GM19193 (cell line): Measurements from ENCODE around the gene CAPN11.

Experiments
- POLR2A ChIP-seq: IDR thresholded peaks from 4 replicates; pipeline ENCODE4 v1.6.1; 2011; ENCODE audit not compliant: insufficient read depth, insufficient read length; ENCODE audit errors: extremely low read depth

The CAPN11 gene

DNA sequence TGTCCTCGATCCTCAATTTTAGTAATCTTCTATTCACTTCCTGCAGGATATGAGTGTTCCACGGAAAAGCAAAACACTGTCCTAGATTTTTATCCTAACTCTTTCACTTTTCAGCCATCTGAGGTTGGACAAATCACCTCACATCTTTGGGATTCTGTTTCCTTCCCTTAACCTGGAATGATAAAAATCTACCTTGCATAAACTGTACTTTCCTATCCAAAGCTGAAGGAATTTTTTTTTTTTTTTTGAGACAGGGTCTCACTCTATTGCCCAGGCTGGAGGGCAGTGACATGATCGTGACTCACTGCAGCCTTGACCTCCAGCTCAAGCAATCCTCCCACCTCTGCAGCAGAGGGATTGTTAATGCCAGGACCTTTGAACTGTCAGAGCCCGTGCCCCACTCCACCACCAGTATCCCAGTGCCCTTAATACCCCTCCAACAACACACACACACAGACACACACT, 20.5 kb downstream of the CAPN11 start:
- no peak for TF ChIP-seq POLR2A

DNA sequence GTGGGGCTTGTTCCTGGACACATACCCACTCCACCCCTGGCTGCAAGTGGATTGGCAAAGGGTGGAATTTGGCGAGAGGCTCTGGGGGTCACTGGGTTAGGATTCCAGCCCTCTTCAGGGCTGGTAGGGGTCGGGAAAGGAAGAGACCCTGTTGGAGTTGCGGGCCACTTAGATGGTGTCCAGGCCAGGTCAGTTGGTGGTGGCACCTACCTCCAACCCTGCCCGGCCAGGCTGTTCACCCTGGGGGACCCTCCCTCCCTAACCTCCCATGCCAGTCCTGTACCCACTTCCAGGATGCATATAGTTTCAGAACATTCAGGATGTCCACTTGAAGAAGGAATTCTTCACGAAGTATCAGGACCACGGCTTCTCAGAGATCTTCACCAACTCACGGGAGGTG, 21.0 kb downstream of the CAPN11 start:
- TF ChIP-seq POLR2A, result no peak

DNA sequence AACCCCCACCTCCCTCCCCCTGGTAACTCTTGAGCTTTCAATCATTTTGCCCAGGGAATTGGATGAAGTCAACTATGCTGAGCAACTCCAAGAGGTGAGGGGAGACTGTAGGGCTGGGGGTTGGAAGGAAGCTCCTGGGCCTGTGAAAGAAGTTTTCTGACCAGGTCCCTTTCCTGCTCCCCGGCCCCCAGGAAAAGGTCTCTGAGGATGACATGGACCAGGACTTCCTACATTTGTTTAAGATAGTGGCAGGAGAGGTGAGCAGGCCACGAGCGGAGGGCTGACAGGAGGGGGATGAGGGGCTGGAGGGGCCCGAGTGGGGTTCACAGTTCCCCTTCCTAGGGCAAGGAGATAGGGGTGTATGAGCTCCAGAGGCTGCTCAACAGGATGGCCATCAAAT, 21.8 kb downstream of the CAPN11 start:
- no peak for TF ChIP-seq POLR2A

DNA sequence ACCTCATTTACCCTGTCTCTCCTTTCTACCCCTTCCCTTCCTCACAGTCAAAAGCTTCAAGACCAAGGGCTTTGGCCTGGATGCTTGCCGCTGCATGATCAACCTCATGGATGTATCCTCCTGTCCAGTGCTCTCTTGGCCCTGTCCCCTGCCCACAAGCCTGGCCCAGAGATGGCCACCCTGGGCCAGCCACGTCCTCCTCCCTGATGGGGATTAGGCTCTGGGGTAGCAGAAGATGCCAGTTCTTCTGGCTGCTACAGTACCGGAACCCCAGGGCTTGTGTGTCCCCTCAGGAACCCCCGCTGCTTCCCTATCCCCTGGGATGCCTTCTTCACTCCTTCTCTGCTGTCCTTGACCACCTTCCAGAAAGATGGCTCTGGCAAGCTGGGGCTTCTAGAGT, 22.3 kb downstream of the CAPN11 start:
- no peak for TF ChIP-seq POLR2A

DNA sequence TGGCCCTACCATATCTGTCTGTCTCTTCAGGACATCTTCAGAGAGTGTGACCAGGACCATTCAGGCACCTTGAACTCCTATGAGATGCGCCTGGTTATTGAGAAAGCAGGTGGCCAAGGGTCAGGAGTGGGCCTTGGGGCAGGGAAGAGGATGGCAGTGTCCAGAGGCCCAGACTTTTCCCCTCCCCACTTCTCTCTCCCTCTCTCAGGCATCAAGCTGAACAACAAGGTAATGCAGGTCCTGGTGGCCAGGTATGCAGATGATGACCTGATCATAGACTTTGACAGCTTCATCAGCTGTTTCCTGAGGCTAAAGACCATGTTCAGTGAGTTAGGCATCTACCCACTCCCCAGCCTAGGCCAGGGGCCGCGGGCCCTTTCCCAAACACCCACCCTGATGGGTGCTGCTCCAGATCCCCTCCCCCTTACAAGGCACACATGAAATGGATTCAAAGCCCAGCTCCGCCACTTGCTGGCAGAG, 24.3 kb downstream of the CAPN11 start:
- no peak for TF ChIP-seq POLR2A

DNA sequence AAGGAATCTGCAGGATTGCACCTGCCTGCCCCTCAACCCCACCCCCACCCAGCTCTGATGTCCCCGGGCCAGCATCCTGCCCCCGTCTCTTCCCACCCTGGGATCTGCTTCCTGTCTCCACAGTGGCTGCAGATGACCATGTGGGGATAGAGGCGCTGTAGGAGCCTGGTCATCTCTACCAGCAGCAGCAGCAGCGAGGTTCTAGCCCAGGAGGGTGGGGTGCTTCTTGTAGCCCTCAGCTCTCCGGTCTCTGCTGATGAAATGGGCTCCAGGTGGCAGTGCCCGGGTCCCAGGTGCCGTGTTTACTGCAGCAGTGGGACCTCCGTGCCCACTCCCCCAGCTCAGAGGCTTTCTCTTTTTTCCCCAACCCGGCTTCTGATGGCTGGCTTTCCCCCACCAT, 25.2 kb downstream of the CAPN11 start:
- TF ChIP-seq POLR2A, result no peak

DNA sequence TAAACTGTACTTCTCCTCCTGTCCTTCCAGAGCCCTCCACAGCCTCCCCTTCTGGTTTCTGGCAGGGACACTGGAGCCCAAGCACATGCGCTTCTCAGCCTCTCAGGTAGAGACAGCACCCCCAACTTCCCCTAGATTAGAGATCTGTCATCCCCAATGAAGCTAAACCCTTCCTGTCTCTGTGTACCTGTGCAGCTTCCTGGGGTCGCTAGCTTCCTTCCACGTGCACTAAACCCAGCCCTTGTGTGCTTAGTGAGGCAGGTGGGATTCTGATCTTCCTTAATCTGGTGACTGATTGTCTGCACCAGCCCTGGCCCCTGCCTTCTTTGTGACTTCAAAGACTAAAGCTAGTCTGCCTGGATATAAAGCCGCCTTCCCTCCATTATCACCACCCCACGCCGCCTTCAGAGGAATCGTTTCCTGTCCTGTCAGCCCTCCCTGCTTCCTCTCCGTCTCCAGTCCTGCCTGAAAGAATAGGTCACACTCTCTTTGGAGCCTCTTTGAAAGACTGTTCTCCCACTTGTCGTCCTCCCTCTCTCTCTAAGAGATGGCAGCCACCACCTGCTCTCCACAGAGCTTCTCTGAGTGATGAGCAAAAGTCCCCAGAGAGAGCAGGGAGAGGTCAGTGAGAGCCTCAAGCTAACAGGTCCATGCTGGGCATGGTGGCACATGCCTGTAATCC, 27.5 kb downstream of the CAPN11 start:
- no peak for TF ChIP-seq POLR2A

DNA sequence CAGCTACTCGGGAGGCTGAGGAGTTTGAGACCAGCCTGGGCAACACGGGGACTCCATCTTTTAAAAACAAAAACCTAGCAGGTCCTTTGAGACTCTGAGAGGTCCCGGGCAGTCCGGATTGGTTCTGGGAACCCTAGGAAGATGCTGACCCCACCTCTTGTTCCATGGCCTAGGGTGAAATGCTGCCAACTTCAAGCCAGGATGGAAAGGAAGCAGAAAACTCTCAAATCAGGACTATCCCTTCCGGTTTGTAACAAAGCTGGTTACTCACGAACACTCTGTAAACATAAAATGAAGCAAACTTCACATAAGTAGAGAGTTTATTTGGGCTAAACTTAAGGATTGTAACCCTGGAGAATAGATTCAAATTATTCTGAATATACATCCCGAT, 28.0 kb downstream of the CAPN11 start:
- no peak for TF ChIP-seq POLR2A

DNA sequence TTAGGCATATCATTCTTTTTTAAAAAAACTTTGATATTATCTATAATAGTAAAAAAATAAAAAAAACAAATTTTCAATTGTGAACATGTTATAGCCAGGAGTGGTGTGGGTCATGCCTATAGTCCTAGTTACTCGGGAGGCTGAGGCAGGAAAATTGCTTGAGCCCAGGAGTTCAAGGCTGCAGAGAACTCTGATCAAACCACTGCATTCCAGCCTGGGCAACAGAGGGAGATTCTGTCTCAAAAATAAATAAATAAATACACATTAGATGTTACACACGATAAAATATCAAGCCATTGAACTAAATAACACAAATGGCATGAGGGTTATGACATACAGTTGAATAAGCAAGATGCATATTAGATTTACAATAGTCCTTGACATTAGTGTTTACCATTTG, 30.2 kb downstream of the CAPN11 start:
- TF ChIP-seq POLR2A, result no peak

DNA sequence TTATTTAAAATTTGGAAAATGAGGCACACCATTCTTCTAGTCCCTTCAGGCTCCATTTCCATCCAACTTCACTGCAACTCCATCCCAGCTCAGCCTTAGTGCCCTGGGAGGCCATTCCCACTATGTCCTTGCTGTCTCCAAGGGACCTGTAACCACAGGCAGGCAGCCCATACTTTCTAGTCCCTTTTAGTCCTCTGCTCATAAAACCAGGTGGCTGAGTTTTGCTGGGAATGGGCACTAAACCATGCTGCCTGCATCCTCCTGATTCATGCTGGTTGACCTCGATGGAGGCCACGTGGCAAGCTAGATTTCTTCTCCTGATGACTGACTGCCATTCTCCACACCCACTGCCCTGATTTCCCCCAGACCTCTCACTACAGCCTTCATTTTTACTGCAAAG, 30.6 kb downstream of the CAPN11 start:
- no peak for TF ChIP-seq POLR2A

DNA sequence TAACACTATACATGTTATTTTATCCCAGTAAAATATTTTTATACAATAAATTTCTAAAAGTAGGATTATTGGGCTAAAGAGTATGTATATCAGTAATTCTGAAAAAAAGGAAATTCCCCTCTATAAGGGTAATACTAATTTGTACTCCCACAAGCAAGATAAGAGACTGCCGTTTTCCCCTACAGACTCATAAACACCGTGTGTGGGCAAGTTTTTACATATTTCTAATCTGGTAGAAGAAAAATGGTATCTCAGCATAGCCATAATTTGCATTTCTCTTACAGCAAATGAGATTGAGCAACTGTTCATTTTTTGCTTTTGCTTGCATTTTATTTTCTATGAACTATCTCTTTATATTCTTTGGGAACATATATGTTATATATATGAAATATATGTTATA, 32.1 kb downstream of the CAPN11 start:
- no peak for TF ChIP-seq POLR2A

DNA sequence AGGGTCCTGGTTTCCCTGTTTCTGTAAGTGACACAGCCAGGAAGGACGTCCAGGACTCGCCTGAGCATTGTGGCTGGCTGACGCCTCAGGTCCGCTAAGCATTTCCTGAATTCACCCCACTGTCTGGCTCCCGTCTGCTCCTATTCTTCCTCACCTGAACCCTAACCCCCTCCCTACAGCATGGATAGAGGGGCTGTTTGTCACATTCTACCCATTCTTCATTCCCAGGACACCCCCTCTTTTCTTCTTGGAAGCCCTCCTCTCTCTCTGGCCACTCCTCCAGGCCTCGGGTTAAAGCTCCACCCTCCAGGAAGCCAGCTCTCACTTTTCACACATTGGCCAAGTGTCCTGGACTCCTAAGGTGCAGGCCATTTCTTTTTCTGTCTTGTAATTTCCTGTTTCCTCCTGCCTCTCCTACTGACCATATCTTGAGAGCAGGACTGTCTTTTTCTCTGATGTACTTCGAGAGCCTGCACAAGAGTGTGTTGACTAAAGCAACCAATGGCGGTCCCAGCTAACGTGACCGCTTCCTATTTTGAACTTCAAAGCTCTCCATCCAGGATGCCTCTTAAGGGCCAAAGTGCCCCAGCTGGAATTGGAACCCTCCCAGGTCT, 33.9 kb downstream of the CAPN11 start:
- no peak for TF ChIP-seq POLR2A

DNA sequence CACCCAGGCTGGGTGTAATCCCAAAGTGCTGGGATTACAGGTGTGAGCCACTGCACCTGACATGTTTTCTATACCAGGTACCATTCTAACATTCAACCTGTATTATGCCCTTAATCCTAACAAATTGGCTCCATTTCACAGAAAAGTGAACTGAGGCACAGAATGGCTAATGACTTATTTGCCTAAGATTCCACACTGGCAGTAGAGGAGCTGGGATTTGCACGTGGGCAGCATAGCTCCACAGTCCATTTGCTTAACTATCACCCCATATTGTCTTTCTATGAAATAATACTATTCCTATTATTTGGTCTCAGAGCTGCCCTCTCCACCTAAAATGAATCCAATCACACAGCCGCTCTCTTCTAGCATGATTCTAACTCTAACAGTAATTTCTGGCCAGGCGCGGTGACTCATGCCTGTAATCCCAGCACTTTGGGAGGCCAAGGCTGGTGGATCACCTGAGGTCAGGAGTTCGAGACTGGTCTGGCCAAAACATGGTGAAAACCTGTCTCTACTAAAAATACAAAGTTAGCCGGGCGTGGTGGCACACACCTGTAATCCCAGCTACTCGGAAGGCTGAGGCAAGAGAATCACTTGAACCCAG, 34.8 kb downstream of the CAPN11 start:
- no peak for TF ChIP-seq POLR2A

DNA sequence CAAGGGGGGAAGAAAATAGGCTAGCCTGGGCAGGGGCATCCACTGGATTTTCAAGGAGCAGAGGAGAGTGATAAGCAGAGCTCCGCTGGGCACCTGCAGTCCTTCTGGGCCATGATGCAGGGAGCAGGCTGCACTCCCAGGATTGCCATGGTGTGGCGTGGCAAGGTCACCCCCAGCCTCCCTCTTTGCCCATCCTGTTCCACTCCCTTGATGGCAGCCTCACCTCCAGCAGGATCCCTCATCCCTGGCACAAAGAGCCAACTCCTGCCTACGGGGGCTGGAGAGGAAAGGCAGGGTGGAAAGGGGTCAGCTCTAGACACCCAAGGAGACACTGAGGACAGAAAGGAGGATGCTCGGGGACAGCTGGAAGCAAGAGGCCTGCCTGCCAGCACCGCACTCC, 35.7 kb downstream of the CAPN11 start:
- no peak for TF ChIP-seq POLR2A

DNA sequence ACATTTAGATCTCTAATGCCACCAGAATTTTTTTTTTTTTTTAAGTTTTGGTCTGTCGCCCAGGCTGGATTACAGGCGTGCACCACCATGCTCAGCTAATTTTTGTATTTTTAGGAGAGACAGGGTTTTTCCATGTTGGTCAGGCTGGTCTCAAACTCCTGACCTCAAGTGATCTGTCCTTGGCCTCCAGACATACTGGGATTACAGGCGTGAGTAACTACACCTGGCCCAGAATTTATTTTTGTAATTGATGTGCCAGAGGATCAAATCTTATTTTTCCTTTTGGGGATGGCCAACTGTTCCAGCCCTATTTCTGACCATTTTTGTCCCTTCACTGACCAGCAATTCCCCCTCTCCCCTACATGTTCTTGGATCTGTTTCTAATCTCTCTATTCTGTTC, 40.1 kb downstream of the CAPN11 start:
- no peak for TF ChIP-seq POLR2A

DNA sequence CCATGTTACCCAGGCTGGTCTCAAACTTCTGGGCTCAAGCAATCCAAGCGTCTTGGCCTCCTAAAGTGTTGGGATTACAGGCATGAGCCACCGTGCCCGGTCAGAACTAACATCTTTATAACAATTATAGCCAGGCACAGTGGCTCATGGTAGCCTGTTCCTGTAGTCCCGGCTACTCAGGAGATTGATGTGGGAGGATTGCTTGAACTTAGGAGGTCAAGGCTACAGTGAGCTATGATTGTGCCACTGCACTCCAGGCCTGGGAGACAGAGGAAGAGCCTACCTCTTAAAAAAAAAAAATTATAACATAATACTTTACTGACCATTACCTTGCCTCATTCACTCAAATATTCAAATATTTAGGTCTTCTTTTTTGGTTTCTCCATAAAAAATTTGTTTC, 41.3 kb downstream of the CAPN11 start:
- no peak for TF ChIP-seq POLR2A

DNA sequence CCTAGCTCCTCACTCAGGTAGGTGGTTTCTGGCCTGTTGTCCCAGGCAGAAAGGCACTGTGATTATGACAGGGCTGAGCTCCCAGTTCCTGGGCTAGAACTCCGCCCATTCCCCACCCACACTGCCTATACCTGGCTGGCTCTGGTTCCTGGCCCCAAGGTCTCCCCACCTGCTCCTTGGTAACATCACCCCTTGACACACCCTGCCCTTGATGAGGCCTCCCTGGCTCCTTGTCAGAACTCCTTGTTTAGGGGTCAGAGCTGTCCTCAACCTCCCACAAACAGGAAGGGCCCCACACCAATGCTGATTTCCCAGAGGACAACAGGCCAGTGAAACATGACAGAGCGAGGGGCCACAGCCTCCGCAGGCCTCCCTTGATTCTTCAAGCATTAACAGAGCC, 42.6 kb downstream of the CAPN11 start:
- no peak for TF ChIP-seq POLR2A

DNA sequence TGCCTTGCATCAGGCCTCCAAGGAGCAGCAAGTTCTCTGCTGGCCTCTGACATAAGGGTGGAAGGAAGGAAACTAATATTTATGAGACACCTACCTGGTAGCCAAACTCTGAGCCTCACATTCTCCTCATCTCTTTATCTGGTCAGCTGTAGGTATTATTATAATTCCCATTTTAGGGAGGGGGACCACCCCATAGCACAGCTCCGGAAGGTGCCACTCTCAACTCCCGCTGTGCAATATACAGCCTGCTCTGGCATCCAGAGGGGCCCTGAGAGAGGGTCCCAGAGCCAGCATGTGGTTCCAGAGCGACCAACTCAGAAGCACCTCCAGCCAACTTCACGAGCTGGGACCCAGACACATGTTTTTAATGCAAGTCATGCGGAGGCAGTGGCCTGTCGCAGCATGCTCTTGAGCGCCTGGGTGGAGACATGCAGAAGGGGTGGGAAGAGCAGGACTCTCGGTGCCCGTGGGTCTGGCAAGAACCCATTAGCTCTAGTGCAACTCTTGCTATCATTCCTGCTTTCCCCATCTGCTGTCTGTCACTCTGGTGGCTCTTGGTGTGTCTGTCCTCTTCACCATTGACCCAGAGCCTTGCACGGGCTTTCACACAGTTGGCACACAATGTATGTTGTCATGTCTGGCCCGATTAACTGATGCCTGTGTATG, 43.2 kb downstream of the CAPN11 start:
- TF ChIP-seq POLR2A, result no peak
